Heart right ventricle (tissue), 16 donors: ENCODE measurements around the gene LAMTOR1. TPM values are rescaled to one million over a fixed set of nuclear protein-coding genes. Genes with fewer than 3 reads are reported as not detected.

Experiments
- ATAC-seq, 8 donors: fragments of 200-7000 bp; cut with Tn5 transposase; one replicate each; pipeline ENCODE4 v1.9.1; 2020; ENCODE audit warnings: mild to moderate bottlenecking in 8 of 8, moderate library complexity in 8 of 8, moderate number of reproducible peaks in 1 of 8
- DNase-seq, 2 donors: peaks; one replicate each; pipeline ENCODE4 v3.0.0-alpha.2; 2020
- H3K27ac ChIP-seq, 10 donors: fragments of 200-600 bp; sonication (generic) in 2 of 10; one replicate each; pipeline versions ENCODE4 v1.5.0 to v1.8.0; 2020 to 2022; ENCODE audit warnings: mild to moderate bottlenecking in 3 of 10
- H3K27me3 ChIP-seq, 7 donors: fragments of 200-600 bp; one replicate each; pipeline ENCODE4 v1.8.0; 2021 to 2022; ENCODE audit warnings: mild to moderate bottlenecking in 2 of 7
- H3K36me3 ChIP-seq, 9 donors: fragments of 200-600 bp; sonication (generic) in 1 of 9; one replicate each; pipeline versions ENCODE4 v1.5.0 to v1.8.0; 2020 to 2022; ENCODE audit warnings: mild to moderate bottlenecking in 2 of 9
- H3K4me1 ChIP-seq, 9 donors: fragments of 200-600 bp; sonication (generic) in 1 of 9; one replicate each; pipeline versions ENCODE4 v1.5.0 to v1.8.0; 2020 to 2022; ENCODE audit warnings: mild to moderate bottlenecking in 4 of 9
- H3K4me3 ChIP-seq, 10 donors: fragments of 200-600 bp; sonication (generic) in 2 of 10; one replicate each; pipeline versions ENCODE4 v1.5.0 to v1.8.0; 2020 to 2022; ENCODE audit warnings: mild to moderate bottlenecking in 7 of 10, moderate library complexity in 2 of 10
- H3K9me3 ChIP-seq, 11 donors: fragments of 200-600 bp in 10 of 11; sonication (generic) in 2 of 11; one replicate each; pipeline versions ENCODE4 v1.5.0 to v1.8.0; 2013 to 2022; ENCODE audit warnings: mild to moderate bottlenecking in 2 of 11, control low read depth in 1 of 11, moderate library complexity in 1 of 11
- CTCF ChIP-seq, 9 donors: fragments of 200-600 bp; sonication (generic) in 2 of 9; IDR thresholded peaks; one replicate each; pipeline versions ENCODE4 v1.5.0 to v1.8.0; 2021 to 2022; ENCODE audit warnings: antibody characterized with exemption in 9 of 9, mild to moderate bottlenecking in 5 of 9, moderate library complexity in 1 of 9
- WGBS, 2 donors: extraction: QIAGEN DNeasy Blood & Tissue Kit; methylation state at CpG; one replicate each; pipeline ENCODE4 v1.1.7; 2013; ENCODE audit warnings: inconsistent platforms in 1 of 2; 5-methylcytosine and 5-hydroxymethylcytosine counted together
- intact Hi-C, 10 donors: fragments of 100-400 bp; cut with DNase I; formaldehyde crosslinking; loops; one replicate each; pipeline versions ENCODE4 v1.11.1 to v1.14.2; 2022
- polyA plus RNA-seq, 2 donors: library from polyadenylated mRNA; stranded (reverse); fragments of 200-250 nt; gene quantifications; one replicate each; pipeline ENCODE4 v1.2.3, GENCODE V29; 2013
- total RNA-seq, 10 donors: library from RNA; stranded (reverse); fragmentation: NEBNext Ultra II Directional in 3 of 10; extraction: Animal tissue kit (Norgen Biotek cat#: 25700) in 3 of 10; gene quantifications; one replicate each; pipeline versions ENCODE4 v1.2.1 to v1.2.4, GENCODE V29; 2021 to 2023
- donor health status: Arrhythmogenic right ventricular cardiomyopathy.
- donor health status: ischemic (EF 13 %, LVEDD 7.1; RV severe dilation, severe dysfunction).
- donor health status: healthy with polysubstance abuse.
- donor health status: DM: no; HTN: yes; CAD: no.
- donor health status: DM: no; HTN: no; CAD: no.
- donor health status: ischemic (EF 25% LVEDD 6.9; RV normal size, moderate dysfunction).
- donor health status: ischemic (EF 25% LVEDD 5.7; RV mildly dilated, moderate dysfunction).
- donor health status: healthy.
- donor health status: DM: yes; HTN: yes; CAD: no.
- donor health status: Ischemic cardiomyopathy.
- donor health status: ischemic (EF 35%, LVEDD 5.7; RV mildly dilated, moderate dysfunction).
- donor health status: nonischemic (EF 11% LVEDD 7.7; RV severe dilation, severe dysfunction).
- donor health status: DM: yes; HTN: yes; CAD: no.
- donor health status: PGD.
- donor health status: ischemic (EF 29% LVEDD 5.4; RV normal size, mild dysfunction).
- donor health status: nonischemic (EF 23%, LVEDD 6.1; RV moderate dilation, normal function).

Gene LAMTOR1
- total and polyA plus RNA-seq, 12 donors = 58.3 to 158 (median 81.8) TPM

- WGBS, 2 donors = 4 to 6% methylated on average over 15 to 16 of the region's 16 CpGs
- peaks cover 0 to 46% (median 15%) of the 10 kb centered on the region in 9 donors for H3K4me1 ChIP-seq
- H3K27ac ChIP-seq = peak overlapping the region; percentile 67 to 95 (median 87)
- intact Hi-C loops = loop anchor here in 8 of 10 donors (1.0 to 5.0 kb wide), 5 partner anchors 32 to 40 kb away; partner anchors contain the start of gene ANAPC15 (in 3 of the 8)
- H3K4me3 ChIP-seq = peak overlapping the region; percentile 43 to 89 (median 74)
- ATAC-seq = peak in 7 of 8 donors; percentile 1 to 53 (median 42)
- TF ChIP-seq CTCF (IDR thresholded peaks at IDR 0.05) = no peak
- DNase-seq = no peak
- H3K27me3 ChIP-seq = no peaks in the 10 kb centered on the region
- H3K36me3 ChIP-seq = peaks cover 0 to 15% (median 0%) of the 10 kb centered on the region in 9 donors
- H3K9me3 ChIP-seq = no peaks in the 10 kb centered on the region
These were observed 23.2 kb downstream of the LAMTOR1 start for GRCh38 chr11:72079819-72080325.

DNA sequence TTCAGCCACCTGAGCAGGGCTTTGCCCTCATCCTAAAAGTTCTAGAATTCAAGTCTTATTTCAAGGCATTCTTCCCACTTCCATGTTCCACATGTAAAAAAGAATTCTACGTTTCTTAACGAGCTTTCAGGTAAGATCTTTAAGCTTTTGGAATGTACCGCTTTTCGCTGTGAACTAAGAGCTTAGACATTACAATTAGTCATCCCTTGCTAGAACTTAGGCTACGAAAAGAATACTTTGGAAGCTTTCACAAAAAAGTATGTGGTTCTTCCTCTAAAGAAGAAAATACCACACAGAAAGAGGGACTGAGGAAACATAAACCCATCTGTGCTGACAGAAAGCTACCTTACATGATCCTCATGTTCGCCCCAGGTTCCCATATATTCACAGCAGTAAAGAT is 24.6 kb downstream of the LAMTOR1 start:
- intact Hi-C loops = loop anchor here in 2 of 10 donors (5.0 kb wide), 1 partner anchor 36 kb away; no protein-coding TSS in a partner anchor
- no peaks in the 10 kb centered on the region for H3K27me3 ChIP-seq
- H3K9me3 ChIP-seq = no peaks in the 10 kb centered on the region
- DNase-seq (no peak), ATAC-seq (no peak)
- WGBS, 2 donors = 80 to 83% methylated on average over 6 of the region's 6 CpGs
- peaks cover 0 to 49% (median 15%) of the 10 kb centered on the region in 9 donors for H3K4me1 ChIP-seq
- H3K4me3 ChIP-seq = no peak overlapping the region
- peaks cover 0 to 9% (median 0%) of the 10 kb centered on the region in 9 donors for H3K36me3 ChIP-seq
- no peak for TF ChIP-seq CTCF (IDR thresholded peaks at IDR 0.05)
- peak overlapping the region in 3 of 10 donors; percentile 17 to 95 (median 87) for H3K27ac ChIP-seq

GRCh38 chr11:72075756-72076155 is 27.3 kb downstream of the LAMTOR1 start:
- no peaks in the 10 kb centered on the region for H3K9me3 ChIP-seq
- ATAC-seq (no peak), DNase-seq (no peak)
- peak overlapping the region in 1 of 10 donors; percentile 76 for H3K27ac ChIP-seq
- H3K27me3 ChIP-seq = no peaks in the 10 kb centered on the region
- WGBS, 2 donors = 82 to 94% methylated on average over 4 of the region's 4 CpGs
- H3K4me1 ChIP-seq = peaks cover 0 to 47% (median 10%) of the 10 kb centered on the region in 9 donors
- H3K4me3 ChIP-seq = peak overlapping the region in 1 of 10 donors; percentile 15
- H3K36me3 ChIP-seq = peaks cover 0 to 9% (median 0%) of the 10 kb centered on the region in 9 donors
- intact Hi-C loops = loop anchor here in 2 of 10 donors (5.0 kb wide), 1 partner anchor 33 kb away; no protein-coding TSS in a partner anchor
- no peak for TF ChIP-seq CTCF (IDR thresholded peaks at IDR 0.05)

GRCh38 chr11:72075109-72075508 is 28.0 kb downstream of the LAMTOR1 start:
- peak overlapping the region in 1 of 10 donors; percentile 15 for H3K4me3 ChIP-seq
- no peak for ATAC-seq
- H3K4me1 ChIP-seq = peaks cover 0 to 54% (median 17%) of the 10 kb centered on the region in 9 donors
- TF ChIP-seq CTCF (IDR thresholded peaks at IDR 0.05) = peak in 1 of 9 donors; percentile 27
- DNase-seq = no peak
- intact Hi-C loops = loop anchor here in 2 of 10 donors (5.0 kb wide), 1 partner anchor 33 kb away; no protein-coding TSS in a partner anchor
- H3K27ac ChIP-seq = peak overlapping the region in 1 of 10 donors; percentile 76
- no peaks in the 10 kb centered on the region for H3K9me3 ChIP-seq
- peaks cover 0 to 9% (median 0%) of the 10 kb centered on the region in 9 donors for H3K36me3 ChIP-seq
- 86 to 100% methylated on average over 1 of the region's 1 CpG for WGBS, 2 donors
- no peaks in the 10 kb centered on the region for H3K27me3 ChIP-seq
